Skeletal muscle cell (primary cell): Measurements from ENCODE around the gene PCED1A.

ENCODE experiments used
- DNase-seq: peaks from one replicate; pipeline ENCODE4 v3.0.0-alpha.2; 2010; ENCODE audit warnings: low read depth
- H3K4me3 ChIP-seq: 2 replicates; pipeline ENCODE4 v1.5.1; 2011; ENCODE audit warnings: low read depth, mild to moderate bottlenecking, control low read depth, low read length, moderate library complexity

The PCED1A gene

DNA sequence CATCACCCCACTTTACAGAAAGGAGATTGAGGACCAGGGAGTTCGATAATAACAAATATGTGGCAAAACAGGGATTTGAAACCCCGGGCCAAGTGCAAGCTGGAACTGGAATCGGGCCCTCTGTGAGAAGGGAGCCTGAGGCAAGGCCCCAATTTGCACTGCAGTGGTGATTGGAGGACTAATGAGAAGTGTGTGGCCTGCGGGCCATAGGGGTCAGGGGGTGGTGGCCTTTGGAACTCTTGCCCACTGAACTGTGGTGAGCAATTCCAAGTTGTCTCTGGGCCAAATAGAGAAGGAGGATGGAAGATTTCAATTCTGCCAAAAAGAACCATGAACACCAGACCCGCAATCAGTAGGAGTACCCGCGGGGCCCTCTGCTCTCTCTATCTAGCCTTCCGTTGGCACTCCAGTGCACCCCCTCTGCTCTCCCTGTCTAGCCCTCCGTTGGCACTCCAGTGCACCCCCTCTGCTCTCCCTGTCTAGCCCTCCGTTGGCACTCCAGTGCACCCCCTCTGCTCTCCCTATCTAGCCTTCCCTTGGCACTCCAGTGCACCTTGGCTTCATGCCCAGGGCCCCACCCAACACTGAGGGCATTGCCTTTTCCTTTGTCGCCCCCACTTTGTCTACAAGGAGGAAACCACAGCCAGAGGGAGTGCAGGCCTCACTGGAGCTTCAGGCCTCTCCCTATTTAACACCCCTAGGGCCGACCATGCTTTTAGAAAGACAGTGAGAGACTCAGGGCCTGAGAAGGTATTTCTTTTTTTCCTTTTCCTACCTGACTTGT, 26.8 kb upstream of the PCED1A start:
- DNase-seq = no peak
- no peak overlapping the region for H3K4me3 ChIP-seq

DNA sequence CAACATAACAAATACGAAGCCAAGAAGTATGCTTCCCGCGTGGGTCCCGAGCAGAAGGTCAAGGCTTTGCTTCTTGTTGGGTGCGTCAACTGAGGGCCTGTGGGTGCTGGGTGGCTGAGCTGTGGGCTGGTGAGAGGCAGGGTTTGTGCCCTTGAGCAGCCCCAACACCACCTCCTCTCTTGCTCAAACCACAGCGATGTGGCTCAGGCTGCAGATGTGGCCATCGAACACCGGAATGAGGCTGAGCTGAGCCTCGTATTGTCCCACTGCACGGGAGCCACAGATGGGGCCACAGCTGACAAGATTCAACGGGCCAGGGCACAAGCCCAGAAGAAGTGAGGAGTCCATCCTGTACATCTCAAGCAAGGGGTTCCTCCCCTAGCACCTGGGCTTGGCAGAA, 25.8 kb upstream of the PCED1A start:
- DNase-seq = no peak
- no peak overlapping the region for H3K4me3 ChIP-seq

- H3K4me3 ChIP-seq = no peak overlapping the region
- no peak for DNase-seq
Measured at GRCh38 chr20:2865630-2866029, 25.2 kb upstream of the PCED1A start.

DNA sequence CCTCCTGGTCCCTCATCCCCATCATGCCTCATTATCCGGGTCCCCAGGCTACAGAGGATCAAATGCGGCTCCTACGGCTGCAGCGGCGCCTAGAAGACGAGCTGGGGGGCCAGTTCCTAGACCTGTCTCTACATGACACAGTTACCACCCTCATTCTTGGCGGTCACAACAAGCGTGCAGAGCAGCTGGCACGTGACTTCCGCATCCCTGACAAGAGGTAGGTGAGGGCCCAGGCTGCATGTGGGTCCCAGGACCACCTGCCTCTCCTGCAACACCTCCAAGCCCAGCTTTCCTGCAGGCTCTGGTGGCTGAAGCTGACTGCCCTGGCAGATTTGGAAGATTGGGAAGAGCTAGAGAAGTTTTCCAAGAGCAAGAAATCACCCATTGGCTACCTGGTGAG, 24.6 kb upstream of the PCED1A start:
- no peak for DNase-seq
- H3K4me3 ChIP-seq = no peak overlapping the region

GRCh38 chr20:2864626-2865025, 24.2 kb upstream of the PCED1A start:
- no peak for DNase-seq
- H3K4me3 ChIP-seq = no peak overlapping the region

- H3K4me3 ChIP-seq = no peak overlapping the region
- DNase-seq = no peak
Measured at GRCh38 chr20:2859330-2860121, 19.1 kb upstream of the PCED1A start.

DNA sequence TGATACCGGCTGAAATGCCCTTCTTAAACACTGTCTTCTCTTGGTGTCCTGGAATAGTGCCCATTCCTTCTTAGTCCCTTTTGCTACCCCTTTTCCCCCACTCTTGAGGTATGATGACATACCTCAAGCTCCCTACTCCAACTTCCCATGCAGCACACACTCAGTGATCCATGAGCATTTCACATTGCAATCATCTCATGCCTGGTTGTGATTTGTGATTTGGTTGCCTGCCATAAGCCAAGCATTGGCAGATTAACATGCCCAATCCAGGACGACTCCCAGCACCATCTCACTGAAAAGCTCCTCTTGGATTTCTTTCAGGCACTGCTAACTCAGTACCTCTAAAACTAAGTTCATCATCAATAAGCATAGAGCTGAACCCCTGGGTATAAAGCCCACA, 18.1 kb upstream of the PCED1A start:
- H3K4me3 ChIP-seq = no peak overlapping the region
- DNase-seq = no peak

DNA sequence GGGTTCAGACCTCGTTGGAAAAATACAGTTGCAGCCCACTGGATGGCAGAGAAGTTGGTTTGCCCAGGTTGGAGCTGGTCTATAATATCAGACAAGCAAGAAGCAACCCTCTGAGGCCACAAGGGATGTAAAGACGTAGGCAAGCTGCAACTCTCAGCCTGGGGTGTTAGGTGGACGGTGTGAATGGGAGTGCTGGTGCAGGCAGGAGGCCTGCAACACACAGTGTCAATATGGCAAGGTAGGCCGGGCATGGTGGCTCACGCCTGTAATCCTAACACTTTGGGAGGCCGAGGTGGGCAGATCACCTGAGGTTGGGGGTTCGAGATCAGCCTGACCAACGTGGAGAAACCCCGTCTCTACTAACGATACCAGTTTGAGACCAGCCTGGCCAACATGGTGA, 10.6 kb upstream of the PCED1A start:
- DNase-seq = no peak
- no peak overlapping the region for H3K4me3 ChIP-seq

DNA sequence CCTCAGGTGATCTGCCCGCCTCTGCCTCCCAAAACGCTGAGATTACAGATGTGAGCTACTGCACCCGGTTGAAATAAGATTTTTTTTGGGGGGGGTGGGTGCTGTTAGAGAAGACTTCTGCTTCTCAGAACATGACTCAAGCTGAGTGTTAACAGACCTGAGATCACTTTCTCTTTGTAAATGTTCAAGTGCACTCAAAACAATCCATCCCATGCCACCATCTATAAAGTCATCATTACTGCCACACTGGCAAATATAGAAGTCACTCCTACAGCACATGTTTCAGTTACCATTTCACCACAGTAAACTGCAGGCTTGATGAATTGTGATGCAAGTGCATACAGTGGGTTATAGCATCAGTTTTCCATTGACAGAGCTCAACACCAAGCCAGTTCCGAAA, 9.1 kb upstream of the PCED1A start:
- no peak overlapping the region for H3K4me3 ChIP-seq
- no peak for DNase-seq

- no peak overlapping the region for H3K4me3 ChIP-seq
- DNase-seq = no peak
Measured at GRCh38 chr20:2847802-2848201, 7.3 kb upstream of the PCED1A start.

DNA sequence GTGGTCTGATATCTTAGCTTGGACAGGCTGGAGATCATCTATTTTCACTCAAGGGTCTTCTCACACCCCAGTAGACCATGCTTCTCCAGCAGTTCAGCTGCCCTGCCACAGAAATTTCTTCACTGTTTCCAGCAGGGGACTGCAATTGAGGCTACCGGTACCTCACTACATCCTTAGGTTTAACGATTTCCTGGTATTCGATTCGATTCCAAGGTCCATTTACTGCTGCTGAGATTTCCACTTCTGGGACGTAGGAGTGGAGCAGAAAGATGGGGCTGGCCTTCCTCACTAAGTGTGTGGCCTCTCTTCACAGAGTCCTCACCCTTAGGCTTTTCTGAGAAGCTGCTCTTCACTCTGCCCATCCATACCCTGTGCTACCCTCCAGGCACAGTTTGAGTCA, 6.2 kb upstream of the PCED1A start:
- no peak overlapping the region for H3K4me3 ChIP-seq
- DNase-seq = no peak

DNA sequence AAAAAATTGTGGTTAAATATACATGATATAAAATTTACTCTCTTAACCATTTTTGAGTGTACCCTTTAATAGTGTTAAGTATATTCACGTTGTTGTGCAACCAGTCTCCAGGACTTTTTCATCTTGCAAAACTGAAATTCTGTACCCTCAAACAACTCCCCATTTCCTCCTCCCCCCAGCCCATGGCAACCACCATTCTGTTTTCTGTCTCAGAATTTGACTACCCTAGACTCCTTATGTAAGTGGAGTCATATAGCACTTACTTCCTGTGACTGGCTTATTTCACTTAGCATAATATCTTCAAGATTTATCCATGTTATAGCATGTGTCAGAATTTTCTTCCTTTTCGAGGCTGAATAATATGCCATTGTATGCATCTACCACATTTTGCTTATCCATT, 5.2 kb upstream of the PCED1A start:
- no peak for DNase-seq
- no peak overlapping the region for H3K4me3 ChIP-seq

- peak overlapping the region; percentile 88 for H3K4me3 ChIP-seq
- peak; percentile 54 for DNase-seq
Measured at GRCh38 chr20:2840967-2841531, 594 bp upstream of the PCED1A start.

DNA sequence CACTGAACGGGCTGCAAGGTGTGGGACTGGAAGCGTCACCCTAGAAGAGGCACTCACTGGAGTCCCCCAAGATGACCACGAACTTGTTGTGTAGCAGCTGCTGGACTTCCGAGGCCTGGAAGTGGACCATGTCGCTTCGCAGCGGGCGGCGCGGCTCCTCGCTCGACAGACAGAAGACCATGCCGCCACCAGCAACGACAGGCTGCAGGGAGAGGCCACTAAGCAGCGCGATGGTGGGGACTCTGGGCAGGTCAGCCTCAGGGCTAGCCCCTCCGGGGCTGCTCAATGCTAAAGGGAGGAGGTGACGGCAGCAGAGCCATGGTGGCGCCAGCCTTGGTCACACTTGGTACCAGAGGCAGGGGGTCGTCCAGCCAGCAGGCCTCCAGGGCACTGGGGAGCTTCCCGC, 720 bp downstream of the PCED1A start:
- DNase-seq = no peak
- peak overlapping the region; percentile 88 for H3K4me3 ChIP-seq

GRCh38 chr20:2838847-2839671, 1.4 kb downstream of the PCED1A start:
- no peak for DNase-seq
- no peak overlapping the region for H3K4me3 ChIP-seq

DNA sequence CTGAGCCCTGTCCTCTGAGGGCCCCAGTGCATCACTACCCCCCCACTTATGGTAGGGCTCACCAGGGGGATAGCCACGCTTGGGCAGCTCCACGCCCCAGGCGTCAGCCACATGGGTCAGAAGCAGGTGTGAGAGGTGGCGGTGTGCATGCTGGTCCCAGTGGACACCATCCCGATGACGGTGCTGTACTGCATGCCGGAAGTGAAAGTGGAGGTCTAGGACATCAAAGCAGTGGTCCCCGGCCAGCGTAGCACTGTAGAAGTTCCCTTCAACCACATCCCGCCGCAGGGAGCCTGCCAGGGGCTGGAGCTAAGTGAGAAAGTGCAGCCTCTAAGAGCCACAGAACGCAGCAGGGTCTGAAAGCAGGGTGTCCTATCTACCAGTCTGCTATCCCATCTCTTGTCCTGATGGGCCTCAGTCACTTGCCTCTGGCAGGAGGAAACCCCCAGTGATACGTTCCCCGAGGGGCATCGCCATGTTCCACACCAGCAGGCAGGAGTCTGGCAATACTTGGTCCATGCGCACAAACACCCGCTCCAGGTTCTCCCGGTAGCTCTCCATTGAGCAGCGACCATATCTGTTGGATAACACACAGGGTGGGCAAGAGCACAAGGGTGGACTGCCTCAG, 2.2 kb downstream of the PCED1A start:
- DNase-seq = no peak
- H3K4me3 ChIP-seq = no peak overlapping the region

DNA sequence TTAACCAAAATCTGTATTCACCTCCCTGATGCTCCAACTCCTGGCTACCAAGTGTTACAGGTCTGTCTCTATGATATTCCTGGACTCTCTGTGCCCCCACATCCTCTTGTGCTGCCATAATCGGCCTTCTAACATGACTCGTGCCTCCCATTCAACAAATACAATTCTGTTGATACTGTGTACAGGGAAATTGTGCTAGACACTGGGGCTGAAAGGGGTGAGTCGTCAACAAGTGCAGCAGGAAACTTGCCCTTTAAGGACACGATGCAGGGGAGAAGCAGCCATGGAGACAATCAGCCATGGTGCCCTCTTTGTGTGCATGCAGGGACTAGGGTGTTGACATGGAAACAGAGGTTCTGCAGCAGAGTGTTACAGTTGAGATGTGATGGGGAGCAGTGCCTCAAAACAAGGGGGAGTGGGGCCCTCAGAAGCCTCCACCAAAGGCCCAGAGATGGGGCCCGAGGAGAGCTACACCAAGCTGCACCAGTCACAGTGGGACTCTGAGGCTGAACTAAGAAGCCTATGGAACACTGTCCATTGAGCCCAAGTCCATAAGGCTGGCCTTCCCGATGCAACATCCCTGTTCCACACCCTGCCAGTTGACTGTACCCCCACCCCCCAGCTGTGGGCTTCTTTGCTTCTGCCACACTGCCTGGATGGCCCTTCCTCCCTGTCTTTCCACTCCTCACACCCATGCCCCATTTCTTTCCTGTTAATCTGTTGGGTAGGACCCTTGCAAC, 3.1 kb downstream of the PCED1A start:
- H3K4me3 ChIP-seq = no peak overlapping the region
- no peak for DNase-seq

GRCh38 chr20:2836035-2836434, 4.4 kb downstream of the PCED1A start:
- H3K4me3 ChIP-seq = no peak overlapping the region
- DNase-seq = no peak

- H3K4me3 ChIP-seq = no peak overlapping the region
- no peak for DNase-seq
Measured at GRCh38 chr20:2835331-2835796, 5.1 kb downstream of the PCED1A start.
